SK-N-SH treated with all-trans-retinoic acid at 6 μM for 48 hours (cell line): Measurements from ENCODE around the gene CCDC182.

Experiments
- ESRRG ChIP-seq: fragments of 250-450 bp; sonication (Bioruptor Pico); IDR thresholded peaks from 2 replicates; pipeline ENCODE4 v1.6.1; 2021; ENCODE audit warnings: mild to moderate bottlenecking
- PATZ1 ChIP-seq: fragments of 250-450 bp; sonication (Bioruptor Pico); IDR thresholded peaks from 2 replicates; pipeline ENCODE4 v1.8.0; 2020; ENCODE audit warnings: mild to moderate bottlenecking, moderate library complexity, borderline replicate concordance
- PPARA ChIP-seq: fragments of 250-450 bp; sonication (Bioruptor Pico); IDR thresholded peaks from 2 replicates; pipeline ENCODE4 v1.5.0; 2020; ENCODE audit warnings: mild to moderate bottlenecking, borderline replicate concordance
- RARB ChIP-seq: fragments of 250-450 bp; sonication (Bioruptor Pico); IDR thresholded peaks from 2 replicates; pipeline ENCODE4 v1.8.0; 2021; ENCODE audit warnings: mild to moderate bottlenecking, moderate library complexity
- SNAI2 ChIP-seq: fragments of 250-450 bp; sonication (Bioruptor Pico); IDR thresholded peaks from 2 replicates; pipeline ENCODE4 v1.5.0; 2020; ENCODE audit warnings: mild to moderate bottlenecking, moderate library complexity
- ZFP3 ChIP-seq: fragments of 250-450 bp; sonication (Bioruptor Pico); IDR thresholded peaks from 2 replicates; pipeline ENCODE4 v1.5.0; 2020; ENCODE audit warnings: mild to moderate bottlenecking, moderate library complexity
- ZNF565 ChIP-seq: fragments of 450-650 bp; formaldehyde crosslinking; conservative IDR thresholded peaks from 2 replicates; pipeline ENCODE4 v1.5.0; 2020; ENCODE audit warnings: low read depth, mild to moderate bottlenecking, moderate library complexity
- ZNF8 ChIP-seq: fragments of 450-650 bp; formaldehyde crosslinking; IDR thresholded peaks from 2 replicates; pipeline ENCODE4 v1.5.0; 2020; ENCODE audit warnings: mild to moderate bottlenecking, moderate library complexity
- TF ChIP-seq, protein P1 (sequence below): fragments of 250-450 bp; sonication (Bioruptor Pico); IDR thresholded peaks from 2 replicates; pipeline ENCODE4 v1.5.1; 2020; ENCODE audit warnings: low read depth, mild to moderate bottlenecking, moderate library complexity
- TF ChIP-seq, protein P2 (sequence below): fragments of 250-450 bp; sonication (Bioruptor Pico); IDR thresholded peaks from 2 replicates; pipeline ENCODE4 v1.5.1; 2021; ENCODE audit warnings: mild to moderate bottlenecking, moderate library complexity
- TF ChIP-seq, protein P3 (sequence below): fragments of 250-450 bp; sonication (Bioruptor Pico); IDR thresholded peaks from 2 replicates; pipeline ENCODE4 v1.8.0; 2021; ENCODE audit warnings: low read depth, mild to moderate bottlenecking, moderate library complexity, borderline replicate concordance

GRCh38 chr17:57724729-57725125 lies 20.4 kb downstream of the CCDC182 start:
- TF ChIP-seq ESRRG = no peak
- no peak for TF ChIP-seq RARB (CRISPR knock-in tag)
- no peak for TF ChIP-seq ZNF8 (CRISPR knock-in tag)
- no peak for TF ChIP-seq PATZ1
- TF ChIP-seq ZNF565 (CRISPR knock-in tag) = no peak
- TF ChIP-seq ZFP3 = no peak
- TF ChIP-seq, protein P1, sequence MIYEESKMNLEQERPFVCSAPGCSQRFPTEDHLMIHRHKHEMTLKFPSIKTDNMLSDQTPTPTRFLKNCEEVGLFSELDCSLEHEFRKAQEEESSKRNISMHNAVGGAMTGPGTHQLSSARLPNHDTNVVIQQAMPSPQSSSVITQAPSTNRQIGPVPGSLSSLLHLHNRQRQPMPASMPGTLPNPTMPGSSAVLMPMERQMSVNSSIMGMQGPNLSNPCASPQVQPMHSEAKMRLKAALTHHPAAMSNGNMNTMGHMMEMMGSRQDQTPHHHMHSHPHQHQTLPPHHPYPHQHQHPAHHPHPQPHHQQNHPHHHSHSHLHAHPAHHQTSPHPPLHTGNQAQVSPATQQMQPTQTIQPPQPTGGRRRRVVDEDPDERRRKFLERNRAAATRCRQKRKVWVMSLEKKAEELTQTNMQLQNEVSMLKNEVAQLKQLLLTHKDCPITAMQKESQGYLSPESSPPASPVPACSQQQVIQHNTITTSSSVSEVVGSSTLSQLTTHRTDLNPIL (CRISPR knock-in tag) = no peak
- no peak for TF ChIP-seq PPARA (CRISPR knock-in tag)
- TF ChIP-seq, protein P2, sequence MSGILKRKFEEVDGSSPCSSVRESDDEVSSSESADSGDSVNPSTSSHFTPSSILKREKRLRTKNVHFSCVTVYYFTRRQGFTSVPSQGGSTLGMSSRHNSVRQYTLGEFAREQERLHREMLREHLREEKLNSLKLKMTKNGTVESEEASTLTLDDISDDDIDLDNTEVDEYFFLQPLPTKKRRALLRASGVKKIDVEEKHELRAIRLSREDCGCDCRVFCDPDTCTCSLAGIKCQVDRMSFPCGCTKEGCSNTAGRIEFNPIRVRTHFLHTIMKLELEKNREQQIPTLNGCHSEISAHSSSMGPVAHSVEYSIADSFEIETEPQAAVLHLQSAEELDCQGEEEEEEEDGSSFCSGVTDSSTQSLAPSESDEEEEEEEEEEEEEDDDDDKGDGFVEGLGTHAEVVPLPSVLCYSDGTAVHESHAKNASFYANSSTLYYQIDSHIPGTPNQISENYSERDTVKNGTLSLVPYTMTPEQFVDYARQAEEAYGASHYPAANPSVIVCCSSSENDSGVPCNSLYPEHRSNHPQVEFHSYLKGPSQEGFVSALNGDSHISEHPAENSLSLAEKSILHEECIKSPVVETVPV (CRISPR knock-in tag) = no peak
- no peak for TF ChIP-seq SNAI2 (CRISPR knock-in tag)
- TF ChIP-seq, protein P3, sequence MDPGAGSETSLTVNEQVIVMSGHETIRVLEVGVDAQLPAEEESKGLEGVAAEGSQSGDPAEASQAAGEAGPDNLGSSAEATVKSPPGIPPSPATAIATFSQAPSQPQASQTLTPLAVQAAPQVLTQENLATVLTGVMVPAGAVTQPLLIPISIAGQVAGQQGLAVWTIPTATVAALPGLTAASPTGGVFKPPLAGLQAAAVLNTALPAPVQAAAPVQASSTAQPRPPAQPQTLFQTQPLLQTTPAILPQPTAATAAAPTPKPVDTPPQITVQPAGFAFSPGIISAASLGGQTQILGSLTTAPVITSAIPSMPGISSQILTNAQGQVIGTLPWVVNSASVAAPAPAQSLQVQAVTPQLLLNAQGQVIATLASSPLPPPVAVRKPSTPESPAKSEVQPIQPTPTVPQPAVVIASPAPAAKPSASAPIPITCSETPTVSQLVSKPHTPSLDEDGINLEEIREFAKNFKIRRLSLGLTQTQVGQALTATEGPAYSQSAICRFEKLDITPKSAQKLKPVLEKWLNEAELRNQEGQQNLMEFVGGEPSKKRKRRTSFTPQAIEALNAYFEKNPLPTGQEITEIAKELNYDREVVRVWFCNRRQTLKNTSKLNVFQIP (CRISPR knock-in tag) = no peak
